ENCODE measurements around the gene ARV1.
A peak's percentile ranks its signal among the peaks of the same experiment; 100 is the strongest.
"Not testable (repeated sequence)": the region's sequence is repeated elsewhere in the genome, so short reads cannot be mapped to it uniquely, and the experiment has no call there.

ARV1 gene

DNA sequence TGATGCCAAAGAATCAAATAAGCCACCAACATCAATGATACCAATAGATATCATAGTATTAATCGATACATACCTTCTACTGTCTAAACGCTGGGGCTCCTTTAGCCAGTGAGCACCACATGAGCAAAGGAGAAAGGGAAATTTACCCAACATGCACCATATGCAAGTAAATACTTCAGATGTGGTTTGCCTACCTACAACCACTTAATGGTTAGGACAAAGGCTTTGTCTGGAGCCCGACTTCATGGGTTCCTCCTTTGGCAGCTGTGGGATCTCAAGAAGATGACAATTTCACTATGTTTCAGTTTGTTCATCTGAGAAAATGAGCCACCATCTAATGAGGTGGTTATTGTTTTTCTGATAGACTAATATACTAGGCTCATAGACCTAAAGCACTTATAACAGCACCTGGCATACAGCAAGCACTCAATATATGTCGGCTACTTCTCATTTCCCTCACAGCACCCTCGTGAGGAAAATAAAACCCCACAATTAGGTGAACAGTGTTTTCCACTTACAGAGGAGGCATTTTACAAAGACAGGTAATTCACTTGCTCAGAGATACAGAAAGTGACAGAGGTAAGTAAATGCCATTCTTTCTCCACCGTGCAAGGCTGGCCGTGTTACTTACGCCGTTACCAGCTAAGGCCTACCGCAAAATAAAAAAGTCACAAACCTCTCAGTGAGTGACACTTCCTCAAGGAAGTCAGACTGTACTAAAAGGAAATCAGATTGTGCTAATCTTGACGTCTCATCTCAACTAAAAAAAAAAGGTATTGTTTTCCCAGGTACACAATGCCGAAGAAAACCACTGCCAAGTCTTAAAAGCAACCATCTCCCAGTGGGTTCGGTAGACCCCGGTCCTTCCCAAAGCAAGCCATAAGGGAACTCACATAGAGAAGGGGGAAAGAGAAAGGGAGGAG lies 1.8 kb upstream of the ARV1 start:
- DNase-seq (ENCODE audit: low read depth in 2 of 2): peak in 1 of 2 donors; percentile 24

DNA sequence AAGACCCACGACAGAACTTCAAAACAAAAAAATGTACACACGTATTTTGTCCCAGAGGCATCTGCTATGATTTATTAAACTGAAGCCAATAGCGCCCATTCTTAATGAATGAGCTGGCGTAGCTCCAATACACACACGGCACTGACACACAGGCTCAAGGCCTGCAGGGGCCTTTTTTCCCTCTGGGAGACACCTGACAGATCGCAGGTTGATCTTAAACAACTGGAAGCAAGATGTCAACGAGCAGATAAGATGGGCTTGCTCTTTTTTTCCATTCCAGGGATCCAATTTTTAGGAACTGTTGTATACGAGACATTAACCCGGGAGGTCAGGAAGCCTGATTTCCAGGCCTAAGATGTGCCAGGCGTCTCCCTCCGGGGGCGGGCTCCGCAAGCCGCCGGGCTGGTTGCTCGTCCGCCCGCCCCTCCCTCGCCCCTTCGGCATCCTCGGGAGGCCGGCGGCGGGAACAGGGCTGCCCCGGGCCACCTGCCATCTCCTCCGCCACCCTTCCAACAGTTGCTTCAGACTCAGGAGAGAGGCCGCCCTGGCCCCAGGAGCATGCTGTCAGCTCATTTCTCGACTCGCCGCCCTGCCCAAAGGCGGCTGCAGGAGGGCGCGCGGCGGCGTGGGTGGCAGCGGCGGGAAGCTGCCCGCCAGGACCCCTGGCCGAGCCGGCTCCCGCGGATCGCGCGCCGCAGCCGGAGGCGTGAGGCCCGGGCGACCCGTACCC lies 968 bp upstream of the ARV1 start:
- DNase-seq (ENCODE audit: low read depth in 2 of 2): peak in 1 of 2 donors; percentile 30

DNA sequence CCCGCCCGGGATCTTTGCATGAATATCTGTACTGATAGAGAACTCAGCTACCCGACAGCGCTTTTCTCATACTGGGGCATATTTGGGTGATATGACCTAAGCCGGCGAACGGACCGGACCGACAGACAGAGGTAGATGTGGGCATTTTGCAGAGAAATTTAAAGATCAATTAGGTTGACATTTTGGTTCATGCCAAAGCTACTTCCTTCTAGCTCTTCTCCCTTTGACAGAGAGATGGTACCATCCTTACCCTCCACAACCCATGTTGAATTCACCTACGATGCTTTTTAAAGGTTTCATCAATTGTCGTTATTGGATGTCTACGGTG lies 459 bp downstream of the ARV1 start:
- no peak for DNase-seq (ENCODE audit: low read depth in 2 of 2)

- DNase-seq (ENCODE audit: low read depth in 2 of 2): no peak
Observed at GRCh38 chr1:230979952-230980351, 1.1 kb downstream of the ARV1 start.

- no peak for DNase-seq (ENCODE audit: low read depth in 2 of 2)
Observed at GRCh38 chr1:230982696-230983095, 3.8 kb downstream of the ARV1 start.

GRCh38 chr1:230983811-230984210 lies 4.9 kb downstream of the ARV1 start:
- no peak for DNase-seq (ENCODE audit: low read depth in 2 of 2)

DNA sequence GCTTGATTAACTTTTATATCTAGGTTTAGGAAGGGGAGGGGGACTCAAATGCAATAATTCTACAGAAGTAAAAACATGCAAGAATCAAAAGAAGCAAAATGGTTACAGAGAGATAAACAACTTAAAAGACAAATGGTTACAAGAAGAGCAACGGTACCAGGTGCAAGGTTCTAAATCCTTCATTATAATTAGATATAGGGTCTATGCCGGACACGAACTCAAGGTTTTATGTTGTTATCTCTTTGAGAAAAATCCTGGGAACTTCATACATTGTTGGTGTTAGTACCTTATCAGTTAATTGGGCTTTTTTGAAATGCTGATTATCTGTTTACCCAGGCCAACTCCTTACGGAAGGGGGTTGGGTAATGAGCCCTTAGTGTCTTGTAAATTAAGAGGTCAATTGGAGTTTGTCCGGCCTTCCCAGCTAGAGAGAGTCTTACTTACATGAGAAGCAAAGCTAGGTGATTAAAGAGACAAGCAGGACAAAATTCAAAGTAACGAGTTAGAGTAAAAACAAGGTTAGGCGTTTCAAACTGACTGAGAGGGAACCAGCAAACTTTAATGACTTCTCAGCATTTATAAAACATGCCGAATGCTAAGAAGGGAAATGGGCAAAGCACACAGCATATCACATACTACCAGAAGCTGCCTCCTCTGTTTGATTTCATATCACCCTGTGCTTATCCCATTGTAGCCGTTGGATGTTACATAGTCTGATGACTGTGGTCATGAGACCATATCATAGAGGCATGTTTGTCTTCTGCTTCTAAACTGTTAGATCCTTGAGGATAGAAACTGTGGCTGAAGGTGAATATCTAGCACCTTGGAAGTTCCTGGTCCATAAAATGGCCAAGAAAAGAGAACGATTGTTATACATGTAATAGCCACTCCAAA lies 6.0 kb downstream of the ARV1 start:
- DNase-seq (ENCODE audit: low read depth in 2 of 2): not testable (repeated sequence)

GRCh38 chr1:230985711-230986110 lies 6.8 kb downstream of the ARV1 start:
- DNase-seq (ENCODE audit: low read depth in 2 of 2): no peak

DNA sequence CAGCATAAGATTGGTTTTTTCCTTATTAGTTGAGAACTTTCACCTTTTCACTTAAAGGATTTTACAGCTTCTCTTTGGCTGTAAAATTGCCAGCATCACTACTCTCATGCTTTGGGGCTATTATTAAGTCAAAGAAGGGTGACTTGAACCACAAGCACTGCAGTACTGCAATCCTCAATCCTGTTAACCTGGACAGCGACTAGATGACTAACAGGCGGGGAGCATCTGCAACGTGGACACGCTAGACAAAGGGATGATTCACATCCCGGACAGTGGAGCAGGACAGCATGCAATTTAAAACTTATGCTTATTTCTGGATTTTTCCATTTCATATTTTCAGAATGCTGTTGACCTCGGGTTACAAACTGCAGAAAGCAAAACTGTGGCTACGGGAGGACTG lies 8.1 kb downstream of the ARV1 start:
- DNase-seq (ENCODE audit: low read depth in 2 of 2): no peak

- no peak for DNase-seq (ENCODE audit: low read depth in 2 of 2)
Observed at GRCh38 chr1:230987448-230987847, 8.6 kb downstream of the ARV1 start.

GRCh38 chr1:230992100-230992774 lies 13.3 kb downstream of the ARV1 start:
- DNase-seq (ENCODE audit: low read depth in 2 of 2): no peak

- no peak for DNase-seq (ENCODE audit: low read depth in 2 of 2)
Observed at GRCh38 chr1:230994860-230995259, 16.0 kb downstream of the ARV1 start.

DNA sequence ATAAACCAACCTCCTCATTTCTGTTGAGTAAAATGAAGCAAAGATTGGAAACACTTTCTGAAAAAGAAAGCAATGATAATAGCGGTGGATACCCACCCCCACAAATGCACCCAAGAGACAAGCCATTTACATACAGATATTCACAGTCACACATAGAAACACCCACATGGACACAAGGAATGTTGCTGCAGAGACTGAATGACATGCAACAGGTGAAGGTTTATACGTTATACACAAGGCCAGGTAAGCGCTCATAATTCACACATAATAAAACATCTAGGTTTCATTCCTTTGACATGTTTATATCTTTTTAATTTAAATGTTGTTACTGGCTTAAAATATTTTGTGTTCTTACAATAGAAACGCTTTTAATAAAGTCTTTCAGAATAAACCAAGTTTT lies 21.3 kb downstream of the ARV1 start:
- no peak for DNase-seq (ENCODE audit: low read depth in 2 of 2)

GRCh38 chr1:231000639-231001038 lies 21.7 kb downstream of the ARV1 start:
- no peak for DNase-seq (ENCODE audit: low read depth in 2 of 2)

- no peak for DNase-seq (ENCODE audit: low read depth in 2 of 2)
Observed at GRCh38 chr1:231001892-231002291, 23.0 kb downstream of the ARV1 start.

- not testable (repeated sequence) for DNase-seq (ENCODE audit: low read depth in 2 of 2)
Observed at GRCh38 chr1:231007535-231007934, 28.6 kb downstream of the ARV1 start.

DNA sequence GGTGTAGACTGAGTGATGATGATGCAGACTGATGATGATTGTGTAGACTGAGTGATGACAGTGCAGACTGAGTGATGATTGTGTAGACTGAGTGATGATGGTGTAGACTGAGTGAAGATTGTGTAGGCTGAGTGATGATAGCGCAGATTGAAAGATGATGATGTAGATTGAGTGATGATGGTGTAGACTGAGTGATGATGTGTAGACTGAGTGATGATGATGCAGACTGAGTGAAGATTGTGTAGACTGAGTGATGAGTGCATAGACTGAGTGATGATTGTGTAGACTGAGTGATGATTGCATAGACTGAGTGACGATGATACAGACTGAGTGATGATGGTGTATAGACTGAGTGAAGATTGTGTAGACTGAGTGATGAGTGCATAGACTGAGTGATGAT lies 32.5 kb downstream of the ARV1 start:
- DNase-seq (ENCODE audit: low read depth in 2 of 2): no peak

GRCh38 chr1:231011963-231012362 lies 33.1 kb downstream of the ARV1 start:
- no peak for DNase-seq (ENCODE audit: low read depth in 2 of 2)

- DNase-seq (ENCODE audit: low read depth in 2 of 2): no peak
Observed at GRCh38 chr1:231013391-231014015, 34.6 kb downstream of the ARV1 start.

DNA sequence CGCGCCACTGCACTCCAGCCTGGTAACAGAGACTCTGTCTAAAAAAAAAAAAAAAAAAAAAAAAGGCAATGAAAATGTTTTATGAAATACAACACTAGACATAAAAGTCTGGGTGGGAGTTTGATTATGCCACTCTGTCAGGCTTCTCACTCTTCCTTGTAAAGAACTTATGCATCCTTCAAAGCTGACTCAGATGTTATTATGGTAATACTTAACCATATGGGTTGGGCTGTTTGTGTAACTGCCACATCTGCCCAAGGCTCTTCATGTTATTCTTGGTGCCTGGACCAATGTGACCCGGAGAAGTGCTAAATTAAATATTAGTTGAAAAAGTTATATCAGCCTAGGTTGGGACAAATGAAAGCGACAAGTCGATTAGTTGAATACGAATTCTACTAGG lies 37.3 kb downstream of the ARV1 start:
- DNase-seq (ENCODE audit: low read depth in 2 of 2): no peak

DNA sequence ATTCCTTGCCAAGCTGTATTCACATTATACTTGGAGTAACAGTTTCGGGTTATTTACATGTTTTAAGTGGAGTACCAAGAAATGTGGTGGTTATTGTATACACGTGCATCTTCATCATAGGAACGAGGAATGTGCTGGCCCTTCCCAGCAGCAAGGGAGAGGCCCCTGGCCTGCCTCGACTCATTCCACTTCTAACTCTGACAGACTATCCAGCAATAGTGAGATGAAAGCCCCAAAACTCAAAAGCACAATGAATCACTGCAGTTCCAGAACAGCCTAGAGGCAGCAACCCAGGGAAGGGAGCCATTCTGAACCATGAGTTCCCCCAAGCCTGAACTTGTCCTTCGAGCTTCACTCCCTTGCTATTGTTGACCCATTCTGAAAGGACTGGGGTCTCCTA lies 38.1 kb downstream of the ARV1 start:
- DNase-seq (ENCODE audit: low read depth in 2 of 2): no peak
